SK-N-SH (cell line): ENCODE data around the gene ATP8A1. TPM values are rescaled to one million over a fixed set of nuclear protein-coding genes. Genes with fewer than 3 reads are reported as not detected.

ENCODE experiments used
- CTCF ChIA-PET: fragments of 300-600, 350-600 bp; formaldehyde crosslinking; extraction: SDS; loops from one replicate; lab custom pipeline; 2021; lab: Yijun Ruan, JAX
- POLR2A ChIA-PET: fragments of 350-600 bp; sonication (Branson Sonifier 250); formaldehyde crosslinking; extraction: SDS; loops from one replicate; lab custom pipeline; 2020; ENCODE audit warnings: antibody characterized with exemption, inconsistent platforms; lab: Yijun Ruan, JAX
- DNase-seq: peaks from one replicate; pipeline ENCODE4 v3.0.0; 2012
- H2AFZ ChIP-seq: fragments of 200-600 bp; sonication (generic); 2 replicates; pipeline ENCODE4 v1.8.1; 2016; ENCODE audit warnings: antibody characterized with exemption, mild to moderate bottlenecking, low read depth
- H3F3A ChIP-seq: fragments of 200-600 bp; sonication (generic); replicated peaks from 2 replicates; pipeline ENCODE3; 2016; ENCODE audit warnings: antibody characterized with exemption, mild to moderate bottlenecking; ENCODE audit not compliant: insufficient read depth
- H3K27ac ChIP-seq, 2 experiments: fragments of 200-500 bp in 1 of 2; fragments of 200-600 bp in 1 of 2; sonication (Bioruptor generic) in 1 of 2; sonication (generic), shearing (Covaris generic) in 1 of 2; 2 replicates each; pipeline versions ENCODE4 v1.5.1 to v1.6.1; 2014 to 2016; ENCODE audit warnings: low read depth in 2 of 2, inconsistent platforms in 1 of 2, low read length in 1 of 2, mild to moderate bottlenecking in 1 of 2, mixed read lengths in 1 of 2
- H3K27me3 ChIP-seq: fragments of 200-600 bp; sonication (generic), shearing (Covaris generic); 2 replicates; pipeline ENCODE4 v1.6.1; 2016; ENCODE audit warnings: mixed run types; ENCODE audit not compliant: insufficient read depth
- H3K36me3 ChIP-seq, 2 experiments: fragments of 200-500 bp in 1 of 2; fragments of 200-600 bp in 1 of 2; sonication (Bioruptor generic) in 1 of 2; sonication (generic) in 1 of 2; replicated peaks in 1 of 2; 2 replicates each; pipeline versions ENCODE3 to v1.5.1; 2014 to 2016; ENCODE audit warnings: low read length in 1 of 2, mild to moderate bottlenecking in 1 of 2; ENCODE audit not compliant: insufficient read depth in 2 of 2, control insufficient read depth in 1 of 2
- H3K4me1 ChIP-seq, 2 experiments: fragments of 200-500 bp in 1 of 2; fragments of 200-600 bp in 1 of 2; sonication (Bioruptor generic) in 1 of 2; sonication (generic), shearing (Covaris generic) in 1 of 2; 2 replicates each; pipeline versions ENCODE4 v1.5.1 to v1.6.1; 2014 to 2016; ENCODE audit warnings: low read depth in 1 of 2, low read length in 1 of 2, mixed run types in 1 of 2; ENCODE audit not compliant: insufficient read depth in 2 of 2, control insufficient read depth in 1 of 2
- H3K4me2 ChIP-seq: fragments of 200-600 bp; sonication (generic), shearing (Covaris generic); 2 replicates; pipeline ENCODE4 v1.6.1; 2017; ENCODE audit warnings: mixed run types
- H3K4me3 ChIP-seq, 2 experiments: fragments of 200-500 bp in 1 of 2; fragments of 200-600 bp in 1 of 2; sonication (Bioruptor generic) in 1 of 2; sonication (generic), shearing (Covaris generic) in 1 of 2; 2 replicates each; pipeline versions ENCODE4 v1.5.1 to v1.8.1; 2014 to 2016; ENCODE audit warnings: low read depth in 2 of 2, inconsistent platforms in 1 of 2, low read length in 1 of 2, mild to moderate bottlenecking in 1 of 2, mixed read lengths in 1 of 2, moderate library complexity in 1 of 2
- H3K79me2 ChIP-seq: fragments of 200-600 bp; sonication (generic); 2 replicates; pipeline ENCODE4 v1.8.1; 2017; ENCODE audit warnings: mild to moderate bottlenecking; ENCODE audit not compliant: insufficient read depth
- H3K9ac ChIP-seq: fragments of 200-600 bp; sonication (generic); 2 replicates; pipeline ENCODE4 v1.6.1; 2017; ENCODE audit warnings: mixed run types
- H3K9me2 ChIP-seq: fragments of 200-600 bp; sonication (generic); 2 replicates; pipeline ENCODE4 v1.6.1; 2017; ENCODE audit warnings: mixed run types
- H3K9me3 ChIP-seq: fragments of 200-600 bp; sonication (generic); 2 replicates; pipeline ENCODE4 v1.6.1; 2017; ENCODE audit warnings: mixed run types, mild to moderate bottlenecking, moderate library complexity
- H4K20me1 ChIP-seq: fragments of 200-600 bp; sonication (generic); 2 replicates; pipeline ENCODE4 v1.6.1; 2017; ENCODE audit warnings: mild to moderate bottlenecking, mixed run types; ENCODE audit not compliant: insufficient read depth
- ELF1 ChIP-seq: IDR thresholded peaks from 2 replicates; pipeline ENCODE4 v1.4.0; 2012
- EP300 ChIP-seq, 2 experiments: IDR thresholded peaks; 2 replicates each; pipeline versions ENCODE4 v1.4.0 to v1.6.1; 2012; ENCODE audit warnings: borderline replicate concordance in 1 of 2, low read depth in 1 of 2, low read length in 1 of 2
- FOXM1 ChIP-seq: IDR thresholded peaks from 2 replicates; pipeline ENCODE4 v1.4.0; 2012; ENCODE audit warnings: low read depth, mild to moderate bottlenecking
- JUND ChIP-seq: IDR thresholded peaks from 2 replicates; pipeline ENCODE4 v1.4.0; 2012
- MEF2A ChIP-seq: IDR thresholded peaks from 2 replicates; pipeline ENCODE4 v1.4.0; 2012; ENCODE audit warnings: low read depth, borderline replicate concordance
- MXI1 ChIP-seq: IDR thresholded peaks from 2 replicates; pipeline ENCODE4 v1.6.1; 2012; ENCODE audit warnings: mild to moderate bottlenecking, low read depth, low read length, improper control_type of control experiment
- NFIC ChIP-seq: IDR thresholded peaks from 2 replicates; pipeline ENCODE4 v1.4.0; 2012; ENCODE audit warnings: borderline replicate concordance
- POLR2AphosphoS5 ChIP-seq: IDR thresholded peaks from 2 replicates; pipeline ENCODE4 v1.6.1; 2012; ENCODE audit warnings: low read depth, low read length
- RAD21 ChIP-seq: IDR thresholded peaks from 2 replicates; pipeline ENCODE4 v1.6.1; 2012; ENCODE audit warnings: mild to moderate bottlenecking, low read length
- RCOR1 ChIP-seq: fragments of 150-350 bp; IDR thresholded peaks from 2 replicates; pipeline ENCODE4 v1.6.1; 2017; ENCODE audit warnings: antibody characterized with exemption, low read length
- REST ChIP-seq: IDR thresholded peaks from 2 replicates; pipeline ENCODE4 v1.6.1; 2012; ENCODE audit warnings: mild to moderate bottlenecking, low read depth, low read length, moderate library complexity
- RXRA ChIP-seq: IDR thresholded peaks from 2 replicates; pipeline ENCODE4 v1.4.0; 2012; ENCODE audit warnings: low read depth, mild to moderate bottlenecking, borderline replicate concordance
- SIN3A ChIP-seq: IDR thresholded peaks from 2 replicates; pipeline ENCODE4 v1.6.1; 2012; ENCODE audit warnings: low read depth, mild to moderate bottlenecking, low read length, moderate library complexity, borderline replicate concordance
- SMC3 ChIP-seq: IDR thresholded peaks from 2 replicates; pipeline ENCODE4 v1.6.1; 2012; ENCODE audit warnings: low read depth, low read length, improper control_type of control experiment
- TAF1 ChIP-seq: IDR thresholded peaks from 2 replicates; pipeline ENCODE4 v1.6.1; 2012; ENCODE audit warnings: low read depth, mild to moderate bottlenecking, low read length, moderate library complexity, borderline replicate concordance
- WGBS: methylation state at CpG from one replicate; pipeline ENCODE4 v1.1.6; 2017; ENCODE audit warnings: low lambda C conversion rate; 5-methylcytosine and 5-hydroxymethylcytosine counted together
- polyA plus RNA-seq, 3 experiments: library from polyadenylated mRNA; depleted of rRNA; stranded (reverse); fragments of >200 nt; gene quantifications; 2 replicates each; pipeline ENCODE4 v1.2.3, GENCODE V29; 2012
- TF ChIP-seq, protein P1 (sequence below): fragments of 200-600 bp; sonication (generic); IDR thresholded peaks from 2 replicates; pipeline ENCODE4 v1.6.1; 2017; ENCODE audit warnings: antibody characterized with exemption, mild to moderate bottlenecking, moderate library complexity
- TF ChIP-seq, protein P2 (sequence below): IDR thresholded peaks from 2 replicates; pipeline ENCODE4 v1.4.0; 2012; ENCODE audit warnings: low read depth

Gene ATP8A1
- polyA plus RNA-seq, 1 of the 3 experiments (the other 2 are of a cell fraction) = 0.38 TPM

DNA sequence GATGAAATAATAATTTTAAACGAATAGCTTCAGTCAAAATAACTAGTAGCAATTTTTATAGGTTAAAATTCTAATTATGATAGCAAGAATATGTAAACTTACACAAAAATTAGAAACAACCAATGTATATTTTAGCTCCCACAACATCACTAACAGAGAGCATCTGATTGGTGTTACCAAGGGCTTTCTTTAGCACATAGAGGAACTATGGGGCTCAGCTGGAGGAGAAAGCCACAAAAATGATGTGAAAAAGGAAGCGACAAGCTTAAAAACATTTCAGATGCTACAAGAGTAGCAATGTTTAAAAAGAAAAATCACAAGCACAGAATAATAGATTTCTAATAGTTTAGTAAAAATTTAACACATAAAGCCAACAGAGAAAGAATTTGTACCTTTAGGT, 56.3 kb downstream of the ATP8A1 start:
- no peak overlapping the region for H2AFZ ChIP-seq
- H3K27me3 ChIP-seq = no peaks in the 10 kb centered on the region
- no peak overlapping the region for H3K9ac ChIP-seq
- 38% methylated on average over 2 of the region's 2 CpGs for WGBS
- POLR2A ChIA-PET = no interaction called here
- H4K20me1 ChIP-seq = no peaks in the 10 kb centered on the region
- no peaks in the 10 kb centered on the region for H3K79me2 ChIP-seq
- TF ChIP-seq MXI1 (no peak), JUND (no peak), NFIC (no peak), RXRA (no peak), FOXM1 (no peak), ELF1 (no peak)
- no peaks in the 10 kb centered on the region; the same call in 1 of the 2 replicates for H3K9me2 ChIP-seq
- no peak overlapping the region for H3K4me3 ChIP-seq
- H3F3A ChIP-seq = no peaks in the 10 kb centered on the region
- DNase-seq = no peak
- H3K4me2 ChIP-seq = no peak overlapping the region
- H3K27ac ChIP-seq = no peak overlapping the region
- H3K9me3 ChIP-seq = no peaks in the 10 kb centered on the region
- CTCF ChIA-PET = interaction anchor here (0.7 to 1.4 kb wide), 3 partner anchors 149 to 283 kb away, joined by 3 read pairs; no protein-coding TSS in a partner anchor
- no peaks in the 10 kb centered on the region for H3K36me3 ChIP-seq
- H3K4me1 ChIP-seq = peaks cover 0 to 3% of the 10 kb centered on the region in 2 experiments; a peak in 2 of 4 replicates

DNA sequence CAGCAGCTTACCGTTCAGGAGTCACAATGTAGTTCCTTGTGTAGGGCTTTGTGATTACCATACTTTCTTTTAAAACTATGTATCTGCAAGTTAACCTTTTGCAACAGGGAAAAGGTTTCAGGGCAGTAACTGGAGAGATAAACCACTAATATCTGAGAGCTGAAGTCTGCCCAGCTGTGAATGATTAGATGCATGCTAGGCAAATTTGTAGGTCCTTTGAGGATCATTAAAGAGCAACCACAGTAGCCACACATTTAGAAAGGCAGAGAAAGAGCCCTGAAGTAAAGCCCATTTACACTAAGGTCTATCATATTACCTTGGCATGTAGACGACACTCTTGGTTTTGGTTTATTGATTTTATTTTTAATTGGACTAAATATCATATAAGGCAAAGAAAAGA, 60.0 kb downstream of the ATP8A1 start:
- H3K79me2 ChIP-seq = no peaks in the 10 kb centered on the region
- no peaks in the 10 kb centered on the region for H4K20me1 ChIP-seq
- H3K36me3 ChIP-seq = no peaks in the 10 kb centered on the region
- no peak for TF ChIP-seq NFIC
- TF ChIP-seq POLR2AphosphoS5 = no peak
- H3K9me2 ChIP-seq = no peaks in the 10 kb centered on the region; the same call in 1 of the 2 replicates
- H3K27ac ChIP-seq = peak overlapping the region in 1 of 2 experiments; percentile 39; a peak in 1 of 4 replicates
- no peak overlapping the region for H3K4me3 ChIP-seq
- H3K27me3 ChIP-seq = no peaks in the 10 kb centered on the region
- H3F3A ChIP-seq = no peaks in the 10 kb centered on the region
- no peak overlapping the region for H2AFZ ChIP-seq
- 44% methylated on average over 2 of the region's 2 CpGs for WGBS
- no peaks in the 10 kb centered on the region for H3K9me3 ChIP-seq
- H3K4me1 ChIP-seq = no peaks in the 10 kb centered on the region; a peak in 1 of 4 replicates
- H3K4me2 ChIP-seq = no peak overlapping the region
- ChIA-PET CTCF (interaction anchor here (0.7 kb wide), 1 partner anchor 9 kb away, joined by 4 read pairs; no protein-coding TSS in a partner anchor), POLR2A (no interaction called here)
- DNase-seq = no peak
- no peak overlapping the region for H3K9ac ChIP-seq

DNA sequence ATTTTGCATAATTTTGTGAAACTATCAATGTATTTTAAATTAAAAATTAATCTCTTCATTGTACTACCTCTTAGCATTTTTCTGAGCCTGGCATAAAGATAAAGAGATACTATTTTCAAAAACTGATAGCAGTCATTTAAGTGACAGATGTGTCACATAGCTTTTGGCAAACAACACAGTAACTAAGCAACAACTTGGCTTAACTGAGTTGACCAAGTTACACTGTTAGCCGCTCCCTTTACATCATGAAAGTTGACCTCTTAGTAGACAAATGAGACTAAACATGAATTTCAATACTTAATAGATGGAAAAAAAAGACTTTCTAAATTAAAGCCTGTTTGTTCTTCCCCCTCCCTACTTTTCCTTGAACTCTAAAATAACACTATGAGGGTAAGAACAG, 62.0 kb downstream of the ATP8A1 start:
- H3K4me2 ChIP-seq = no peak overlapping the region
- no peak overlapping the region for H2AFZ ChIP-seq
- no peaks in the 10 kb centered on the region for H3K9me3 ChIP-seq
- no peak overlapping the region for H3K27ac ChIP-seq
- no peaks in the 10 kb centered on the region; the same call in 1 of the 2 replicates for H3K9me2 ChIP-seq
- ChIA-PET CTCF (no interaction called here), POLR2A (no interaction called here)
- H3K27me3 ChIP-seq = no peaks in the 10 kb centered on the region
- 69% methylated on average over 1 of the region's 1 CpG for WGBS
- H3K4me1 ChIP-seq = peaks cover 0 to 6% of the 10 kb centered on the region in 2 experiments; a peak in 2 of 4 replicates
- no peaks in the 10 kb centered on the region for H3K79me2 ChIP-seq
- H3K9ac ChIP-seq = no peak overlapping the region
- no peak for DNase-seq
- no peaks in the 10 kb centered on the region for H3F3A ChIP-seq
- H4K20me1 ChIP-seq = no peaks in the 10 kb centered on the region
- H3K4me3 ChIP-seq = no peak overlapping the region
- H3K36me3 ChIP-seq = no peaks in the 10 kb centered on the region
- TF ChIP-seq RCOR1 (no peak), MEF2A (no peak), REST (no peak), FOXM1 (no peak), SMC3 (no peak), EP300 (IDR thresholded peaks at IDR 0.05; ENCODE audit: borderline replicate concordance in 1 of 2, low read depth in 1 of 2, low read length in 1 of 2) (no peak), POLR2AphosphoS5 (no peak), RAD21 (no peak), TAF1 (no peak), SIN3A (no peak)
- TF ChIP-seq, protein P1, sequence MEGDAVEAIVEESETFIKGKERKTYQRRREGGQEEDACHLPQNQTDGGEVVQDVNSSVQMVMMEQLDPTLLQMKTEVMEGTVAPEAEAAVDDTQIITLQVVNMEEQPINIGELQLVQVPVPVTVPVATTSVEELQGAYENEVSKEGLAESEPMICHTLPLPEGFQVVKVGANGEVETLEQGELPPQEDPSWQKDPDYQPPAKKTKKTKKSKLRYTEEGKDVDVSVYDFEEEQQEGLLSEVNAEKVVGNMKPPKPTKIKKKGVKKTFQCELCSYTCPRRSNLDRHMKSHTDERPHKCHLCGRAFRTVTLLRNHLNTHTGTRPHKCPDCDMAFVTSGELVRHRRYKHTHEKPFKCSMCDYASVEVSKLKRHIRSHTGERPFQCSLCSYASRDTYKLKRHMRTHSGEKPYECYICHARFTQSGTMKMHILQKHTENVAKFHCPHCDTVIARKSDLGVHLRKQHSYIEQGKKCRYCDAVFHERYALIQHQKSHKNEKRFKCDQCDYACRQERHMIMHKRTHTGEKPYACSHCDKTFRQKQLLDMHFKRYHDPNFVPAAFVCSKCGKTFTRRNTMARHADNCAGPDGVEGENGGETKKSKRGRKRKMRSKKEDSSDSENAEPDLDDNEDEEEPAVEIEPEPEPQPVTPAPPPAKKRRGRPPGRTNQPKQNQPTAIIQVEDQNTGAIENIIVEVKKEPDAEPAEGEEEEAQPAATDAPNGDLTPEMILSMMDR = no peak
- TF ChIP-seq, protein P2, sequence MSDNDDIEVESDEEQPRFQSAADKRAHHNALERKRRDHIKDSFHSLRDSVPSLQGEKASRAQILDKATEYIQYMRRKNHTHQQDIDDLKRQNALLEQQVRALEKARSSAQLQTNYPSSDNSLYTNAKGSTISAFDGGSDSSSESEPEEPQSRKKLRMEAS = no peak
